HepG2 (cell line): ENCODE data around the gene FGFR3. TPM values are rescaled to one million over a fixed set of nuclear protein-coding genes. Genes with fewer than 3 reads are reported as not detected.

Source experiments
- DMAP1 ChIP-seq: IDR thresholded peaks from 2 replicates; pipeline ENCODE4 v1.6.1; 2016
- EED ChIP-seq: sonication (generic); formaldehyde crosslinking; IDR thresholded peaks from 2 replicates; pipeline ENCODE4 v1.5.0; 2020; ENCODE audit warnings: mild to moderate bottlenecking, missing genetic modification reagents
- EZH2 ChIP-seq: conservative IDR thresholded peaks from 2 replicates; pipeline ENCODE4 v1.6.1; 2012; ENCODE audit warnings: mild to moderate bottlenecking, low read depth, low read length, moderate library complexity
- FOXA3 ChIP-seq: IDR thresholded peaks from 2 replicates; pipeline ENCODE4 v1.6.1; 2016; ENCODE audit warnings: missing genetic modification reagents, missing compliant biosample characterization
- GATA4 ChIP-seq: sonication (generic); IDR thresholded peaks from 2 replicates; pipeline ENCODE4 v1.6.1; 2016; ENCODE audit warnings: antibody characterized with exemption, low read depth, borderline replicate concordance
- GATAD2A ChIP-seq: IDR thresholded peaks from 2 replicates; pipeline ENCODE4 v1.6.1; 2016
- IRF2 ChIP-seq: IDR thresholded peaks from 2 replicates; pipeline ENCODE4 v1.6.1; 2018; ENCODE audit warnings: missing genetic modification reagents, missing compliant biosample characterization
- KDM5A ChIP-seq: fragments of 200-600 bp; sonication (generic); IDR thresholded peaks from 2 replicates; pipeline ENCODE4 v1.7.0; 2018; ENCODE audit warnings: antibody characterized with exemption, mild to moderate bottlenecking, low read length, borderline replicate concordance
- MED13 ChIP-seq: sonication (generic); formaldehyde crosslinking; IDR thresholded peaks from 2 replicates; pipeline ENCODE4 v1.5.0; 2020; ENCODE audit warnings: missing genetic modification reagents
- MIER2 ChIP-seq: IDR thresholded peaks from 2 replicates; pipeline ENCODE4 v1.6.1; 2016; ENCODE audit warnings: missing biosample characterization, missing genetic modification reagents
- NR0B2 ChIP-seq: sonication (generic); formaldehyde crosslinking; IDR thresholded peaks from 2 replicates; pipeline ENCODE4 v1.4.0; 2020; ENCODE audit warnings: mild to moderate bottlenecking, missing genetic modification reagents
- PHF5A ChIP-seq: IDR thresholded peaks from one replicate; pipeline ENCODE4 v1.6.1; 2018; ENCODE audit warnings: low read depth, missing genetic modification reagents; ENCODE audit not compliant: unreplicated experiment
- RARG ChIP-seq: sonication (generic); formaldehyde crosslinking; IDR thresholded peaks from 2 replicates; pipeline ENCODE4 v1.4.0; 2020; ENCODE audit warnings: low read depth, mild to moderate bottlenecking, missing genetic modification reagents
- RBAK ChIP-seq: sonication (generic); formaldehyde crosslinking; IDR thresholded peaks from 2 replicates; pipeline ENCODE4 v1.5.1; 2020; ENCODE audit warnings: mild to moderate bottlenecking, missing genetic modification reagents
- RBM39 ChIP-seq: fragments of 200-400 bp; formaldehyde crosslinking; IDR thresholded peaks from one replicate; pipeline ENCODE4 v1.6.1; 2018; ENCODE audit warnings: antibody characterized with exemption, mild to moderate bottlenecking, low read depth, low read length; ENCODE audit not compliant: poor library complexity, severe bottlenecking
- RFX1 ChIP-seq: fragments of 450-650 bp; IDR thresholded peaks from 2 replicates; pipeline ENCODE4 v1.6.1; 2017
- RFX5 ChIP-seq: IDR thresholded peaks from 2 replicates; pipeline ENCODE4 v1.6.1; 2011; ENCODE audit warnings: low read depth, low read length, improper control_type of control experiment
- SKI ChIP-seq: fragments of 450-650 bp; IDR thresholded peaks from one replicate; pipeline ENCODE4 v1.6.1; 2018; ENCODE audit warnings: mild to moderate bottlenecking; ENCODE audit not compliant: partially characterized antibody
- SMARCE1 ChIP-seq: fragments of 450-650 bp; IDR thresholded peaks from 2 replicates; pipeline ENCODE4 v1.6.1; 2017; ENCODE audit warnings: borderline replicate concordance
- SSRP1 ChIP-seq: IDR thresholded peaks from 2 replicates; pipeline ENCODE4 v1.6.1; 2016; ENCODE audit warnings: control low read depth
- YEATS4 ChIP-seq: sonication (generic); formaldehyde crosslinking; IDR thresholded peaks from 2 replicates; pipeline ENCODE4 v1.4.0; 2020; ENCODE audit warnings: missing genetic modification reagents, borderline replicate concordance
- ZBTB14 ChIP-seq: sonication (generic); formaldehyde crosslinking; IDR thresholded peaks from 2 replicates; pipeline ENCODE4 v1.4.0; 2020; ENCODE audit warnings: missing genetic modification reagents
- ZFP91 ChIP-seq: sonication (generic); formaldehyde crosslinking; IDR thresholded peaks from 2 replicates; pipeline ENCODE4 v1.9.0; 2022; ENCODE audit warnings: missing genetic modification reagents, mild to moderate bottlenecking, borderline replicate concordance
- ZNF101 ChIP-seq: sonication (generic); formaldehyde crosslinking; IDR thresholded peaks from 2 replicates; pipeline ENCODE4 v1.4.0; 2020; ENCODE audit warnings: mild to moderate bottlenecking, low read depth, missing genetic modification reagents, borderline replicate concordance
- ZNF124 ChIP-seq: sonication (generic); formaldehyde crosslinking; IDR thresholded peaks from 2 replicates; pipeline ENCODE4 v1.4.0; 2020; ENCODE audit warnings: missing genetic modification reagents
- ZNF260 ChIP-seq: sonication (generic); formaldehyde crosslinking; IDR thresholded peaks from 2 replicates; pipeline ENCODE4 v1.4.0; 2020; ENCODE audit warnings: missing genetic modification reagents, low read depth, mild to moderate bottlenecking, borderline replicate concordance
- ZNF264 ChIP-seq: sonication (generic); formaldehyde crosslinking; IDR thresholded peaks from 2 replicates; pipeline ENCODE4 v1.4.0; 2020; ENCODE audit warnings: missing genetic modification reagents
- ZNF296 ChIP-seq: sonication (generic); formaldehyde crosslinking; conservative IDR thresholded peaks from 2 replicates; pipeline ENCODE4 v1.5.0; 2020; ENCODE audit warnings: mild to moderate bottlenecking, missing genetic modification reagents
- ZNF639 ChIP-seq: conservative IDR thresholded peaks from 2 replicates; pipeline ENCODE4 v1.6.1; 2018; ENCODE audit warnings: missing genetic modification reagents
- ZNF724P ChIP-seq: sonication (generic); formaldehyde crosslinking; IDR thresholded peaks from 2 replicates; pipeline ENCODE4 v1.8.0; 2022; ENCODE audit warnings: missing genetic modification reagents, borderline replicate concordance
- ZNF747 ChIP-seq: sonication (generic); formaldehyde crosslinking; IDR thresholded peaks from 2 replicates; pipeline ENCODE4 v1.8.1; 2023; ENCODE audit warnings: missing genetic modification reagents, mild to moderate bottlenecking, borderline replicate concordance
- polyA plus RNA-seq, 8 experiments: library from polyadenylated mRNA; depleted of rRNA in 3 of 8; stranded (reverse) in 7 of 8; unstranded in 1 of 8; fragments of >200 nt; fragmentation: Illumina TruSeq in 4 of 8; extraction: Trizol in 4 of 8; gene quantifications; 2 replicates each; pipeline versions ENCODE4 v1.2.1 to v1.2.3, GENCODE V29; 2011 to 2016; ENCODE audit warnings: low read depth in 4 of 8, missing spikeins in 1 of 8, mixed read lengths in 1 of 8; ENCODE audit not compliant: insufficient read depth in 1 of 8
- total RNA-seq, 5 experiments: library from RNA; depleted of rRNA; stranded (reverse); fragments of >200 nt; fragmentation: Illumina TruSeq; extraction: Trizol; gene quantifications; 2 replicates each; pipeline ENCODE4 v1.2.3, GENCODE V29; 2016; ENCODE audit warnings: low read depth in 1 of 5

FGFR3 gene
- total and polyA plus RNA-seq, 2 of the 13 experiments (the other 11 are each of a cell fraction or from before 2014, with no cell fraction given) = 103 to 109 TPM

GRCh38 chr4:1797298-1797860 is 4.3 kb downstream of the FGFR3 start (continued):
- no peak for TF ChIP-seq ZBTB14 (CRISPR knock-in tag)
- no peak for TF ChIP-seq RFX1
- TF ChIP-seq SSRP1 (CRISPR knock-in tag) = no peak
- no peak for TF ChIP-seq ZNF639 (CRISPR knock-in tag)
- TF ChIP-seq MIER2 (CRISPR knock-in tag) = no peak
- no peak for TF ChIP-seq RARG (CRISPR knock-in tag)
- no peak for TF ChIP-seq ZNF101 (CRISPR knock-in tag)
- no peak for TF ChIP-seq YEATS4
- TF ChIP-seq RBM39 = no peak
- no peak for TF ChIP-seq NR0B2 (CRISPR knock-in tag)
- no peak for TF ChIP-seq RBAK
- no peak for TF ChIP-seq ZNF264 (CRISPR knock-in tag)
- no peak for TF ChIP-seq MED13
- TF ChIP-seq ZNF724P = no peak
- no peak for TF ChIP-seq EED (CRISPR knock-in tag)
- TF ChIP-seq ZNF124 (CRISPR knock-in tag) = no peak
- TF ChIP-seq ZFP91 (CRISPR knock-in tag) = peak; percentile 35; the same call in 1 of the 2 replicates
- TF ChIP-seq IRF2 (CRISPR knock-in tag) = no peak
- no peak for TF ChIP-seq ZNF260 (CRISPR knock-in tag)
- no peak for TF ChIP-seq GATA4
- TF ChIP-seq RFX5 = no peak
- TF ChIP-seq PHF5A = no peak
- TF ChIP-seq ZNF296 (CRISPR knock-in tag) = no peak
- TF ChIP-seq KDM5A = no peak
- TF ChIP-seq SKI = no peak
- TF ChIP-seq ZNF747 (CRISPR knock-in tag) = no peak
- no peak for TF ChIP-seq SMARCE1
- 0 out of 2 replicates have a peak, but pooled peaks have one; percentile 2 for TF ChIP-seq GATAD2A (CRISPR knock-in tag)
- TF ChIP-seq FOXA3 = no peak
- TF ChIP-seq DMAP1 (CRISPR knock-in tag) = no peak
- TF ChIP-seq EZH2 = no peak
